HepG2 (cell line): ENCODE data around the gene NXPH1. TPM values are rescaled to one million over a fixed set of nuclear protein-coding genes. Genes with fewer than 3 reads are reported as not detected.

Experiments used
- ATAC-seq: fragments of 200-7000 bp; cut with Tn5 transposase; 3 replicates; pipeline ENCODE4 v1.9.1; 2020; ENCODE audit warnings: mild to moderate bottlenecking, moderate library complexity
- BruUV-seq: library from RNA; stranded (reverse); fragments of 400-500 nt; replicated peaks from 2 replicates; lab custom pipeline; 2021; lab: Mats Ljungman, UMichigan
- CTCF ChIA-PET: fragments of 300-600 bp; formaldehyde crosslinking; extraction: SDS; loops from one replicate; lab custom pipeline; 2021; ENCODE audit warnings: low total read pairs, inconsistent platforms, low intra/inter-chr PET ratio; lab: Yijun Ruan, JAX
- POLR2A ChIA-PET: fragments of 350-600 bp; sonication (Branson Sonifier 250); formaldehyde crosslinking; loops from one replicate; lab custom pipeline; 2020; ENCODE audit warnings: antibody characterized with exemption, inconsistent platforms; lab: Yijun Ruan, JAX
- DNase-seq: peaks from one replicate; pipeline ENCODE4 v3.0.0-alpha.2; 2015; ENCODE audit warnings: low spot score
- FAIRE-seq: peaks from 3 replicates; lab custom pipeline; 2011; peaks lifted over from hg19 to GRCh38; lab: Jason Lieb, UNC
- H2AFZ ChIP-seq: one replicate; pipeline ENCODE4 v1.6.1; 2011; ENCODE audit warnings: low read length, inconsistent platforms
- H3K27ac ChIP-seq: fragments of 300-600 bp; 3 replicates; pipeline ENCODE4 v1.8.0; 2011; ENCODE audit warnings: mixed run types, mild to moderate bottlenecking, mixed read lengths, low read length, inconsistent platforms; ENCODE audit not compliant: insufficient read depth; ENCODE audit errors: extremely low read length
- H3K27me3 ChIP-seq, 2 experiments: fragments of 200-600 bp in 1 of 2; 2 replicates in 1 of 2; 3 replicates in 1 of 2; pipeline versions ENCODE4 v1.6.0 to v1.8.0; 2011; ENCODE audit warnings: low read length in 2 of 2, mild to moderate bottlenecking in 2 of 2, moderate library complexity in 2 of 2, inconsistent platforms in 1 of 2; ENCODE audit not compliant: insufficient read depth in 2 of 2, control insufficient read depth in 1 of 2
- H3K36me3 ChIP-seq, 2 experiments: fragments of 200-600 bp in 1 of 2; replicated peaks in 1 of 2; 2 replicates in 1 of 2; 3 replicates in 1 of 2; pipeline versions ENCODE4 v1.5.1 to v1.8.0; 2011; ENCODE audit warnings: low read length in 2 of 2, inconsistent platforms in 1 of 2; ENCODE audit not compliant: insufficient read depth in 2 of 2, control insufficient read depth in 1 of 2
- H3K4me1 ChIP-seq: 2 replicates; pipeline ENCODE4 v1.5.1; 2012; ENCODE audit warnings: low read length, inconsistent platforms; ENCODE audit not compliant: insufficient read depth
- H3K4me2 ChIP-seq: 2 replicates; pipeline ENCODE4 v1.6.0; 2011; ENCODE audit warnings: low read depth, low read length, inconsistent platforms
- H3K4me3 ChIP-seq, 3 experiments: fragments of 200-600 bp in 1 of 3; sonication (generic), shearing (Covaris generic) in 1 of 3; replicated peaks in 1 of 3; 2 replicates each; pipeline ENCODE4 v1.5.1; 2011 to 2016; ENCODE audit warnings: low read length in 3 of 3, inconsistent platforms in 2 of 3, low read depth in 2 of 3, mild to moderate bottlenecking in 2 of 3, control low read depth in 1 of 3, mixed read lengths in 1 of 3; ENCODE audit not compliant: insufficient read depth in 1 of 3
- H3K79me2 ChIP-seq: one replicate; pipeline ENCODE4 v1.6.1; 2011; ENCODE audit warnings: low read length, inconsistent platforms; ENCODE audit not compliant: insufficient read depth
- H3K9ac ChIP-seq: 2 replicates; pipeline ENCODE4 v1.6.0; 2011; ENCODE audit warnings: mild to moderate bottlenecking, low read depth, low read length, inconsistent platforms; ENCODE audit not compliant: insufficient read depth
- H3K9me3 ChIP-seq: 2 replicates; pipeline ENCODE4 v1.5.1; 2012; ENCODE audit warnings: mild to moderate bottlenecking, low read length
- H4K20me1 ChIP-seq: 2 replicates; pipeline ENCODE4 v1.6.0; 2011; ENCODE audit warnings: inconsistent platforms, mild to moderate bottlenecking, low read length, moderate library complexity; ENCODE audit not compliant: insufficient read depth
- ADNP ChIP-seq: sonication (generic); formaldehyde crosslinking; IDR thresholded peaks from 2 replicates; pipeline ENCODE4 v1.4.0; 2020; ENCODE audit warnings: missing genetic modification reagents
- ATRX ChIP-seq: sonication (generic); formaldehyde crosslinking; IDR thresholded peaks from 2 replicates; pipeline ENCODE4 v1.4.0; 2020; ENCODE audit warnings: missing genetic modification reagents, borderline replicate concordance
- DMAP1 ChIP-seq: IDR thresholded peaks from 2 replicates; pipeline ENCODE4 v1.6.1; 2016
- DNMT1 ChIP-seq: sonication (generic); formaldehyde crosslinking; IDR thresholded peaks from 2 replicates; pipeline ENCODE4 v1.5.1; 2020; ENCODE audit warnings: mild to moderate bottlenecking, missing genetic modification reagents
- MAF1 ChIP-seq: sonication (generic); formaldehyde crosslinking; IDR thresholded peaks from 2 replicates; pipeline ENCODE4 v1.5.0; 2020; ENCODE audit warnings: missing genetic modification reagents, borderline replicate concordance
- NFYB ChIP-seq: sonication (generic); formaldehyde crosslinking; IDR thresholded peaks from 2 replicates; pipeline ENCODE4 v1.4.0; 2020; ENCODE audit warnings: missing genetic modification reagents
- NPAS2 ChIP-seq: sonication (generic); formaldehyde crosslinking; IDR thresholded peaks from 2 replicates; pipeline ENCODE4 v1.8.0; 2022; ENCODE audit warnings: mild to moderate bottlenecking, missing genetic modification reagents, borderline replicate concordance
- RBM22 ChIP-seq: fragments of 200-400 bp; formaldehyde crosslinking; optimal IDR thresholded peaks from 2 replicates; pipeline ENCODE3; 2017; ENCODE audit warnings: mild to moderate bottlenecking, low read length, moderate library complexity
- SALL1 ChIP-seq: sonication (generic); formaldehyde crosslinking; IDR thresholded peaks from 2 replicates; pipeline ENCODE4 v1.8.0; 2022; ENCODE audit warnings: mild to moderate bottlenecking, missing genetic modification reagents
- TBL1XR1 ChIP-seq: fragments of 150-350 bp; IDR thresholded peaks from 2 replicates; pipeline ENCODE4 v1.6.1; 2014; ENCODE audit warnings: borderline replicate concordance, low read length; ENCODE audit not compliant: partially characterized antibody
- TRAFD1 ChIP-seq: sonication (generic); formaldehyde crosslinking; IDR thresholded peaks from 2 replicates; pipeline ENCODE4 v1.5.1; 2020; ENCODE audit warnings: missing genetic modification reagents, mild to moderate bottlenecking, borderline replicate concordance
- ZNF609 ChIP-seq: sonication (generic); formaldehyde crosslinking; IDR thresholded peaks from 2 replicates; pipeline ENCODE4 v1.4.0; 2020; ENCODE audit warnings: mild to moderate bottlenecking, missing genetic modification reagents, borderline replicate concordance
- ZNF850 ChIP-seq: sonication (generic); formaldehyde crosslinking; conservative IDR thresholded peaks from 2 replicates; pipeline ENCODE4 v1.9.0; 2021; ENCODE audit warnings: mild to moderate bottlenecking, missing genetic modification reagents
- ZSCAN20 ChIP-seq: sonication (generic); formaldehyde crosslinking; IDR thresholded peaks from 2 replicates; pipeline ENCODE4 v1.4.0; 2020; ENCODE audit warnings: missing genetic modification reagents, mild to moderate bottlenecking, borderline replicate concordance
- ZSCAN30 ChIP-seq: sonication (generic); formaldehyde crosslinking; IDR thresholded peaks from 2 replicates; pipeline ENCODE4 v1.5.0; 2020; ENCODE audit warnings: mild to moderate bottlenecking, missing genetic modification reagents
- WGBS: methylation state at CpG from one replicate; pipeline ENCODE4 v1.1.6; 2017; ENCODE audit warnings: low lambda C conversion rate; 5-methylcytosine and 5-hydroxymethylcytosine counted together
- in situ Hi-C: cut with HindIII; loops from 2 replicates; pipeline ENCODE4 v1.10.0; 2017; ENCODE audit warnings: low pct_unique_long_range_greater_than_20kb; ENCODE audit not compliant: extremely low pct_ligation_motif_present
- intact Hi-C: fragments of 100-400 bp; cut with micrococcal nuclease; formaldehyde crosslinking; loops from one replicate; pipeline ENCODE4 v1.10.0; 2022; ENCODE audit not compliant: unreplicated experiment
- polyA plus RNA-seq, 8 experiments: library from polyadenylated mRNA; depleted of rRNA in 3 of 8; stranded (reverse) in 7 of 8; unstranded in 1 of 8; fragments of >200 nt; fragmentation: Illumina TruSeq in 4 of 8; extraction: Trizol in 4 of 8; gene quantifications; 2 replicates each; pipeline versions ENCODE4 v1.2.1 to v1.2.3, GENCODE V29; 2011 to 2016; ENCODE audit warnings: low read depth in 4 of 8, missing spikeins in 1 of 8, mixed read lengths in 1 of 8; ENCODE audit not compliant: insufficient read depth in 1 of 8
- total RNA-seq, 5 experiments: library from RNA; depleted of rRNA; stranded (reverse); fragments of >200 nt; fragmentation: Illumina TruSeq; extraction: Trizol; gene quantifications; 2 replicates each; pipeline ENCODE4 v1.2.3, GENCODE V29; 2016; ENCODE audit warnings: low read depth in 1 of 5

NXPH1 gene
- total and polyA plus RNA-seq, 2 of the 13 experiments (the other 11 are each of a cell fraction or from before 2014, with no cell fraction given) = not detected

DNA sequence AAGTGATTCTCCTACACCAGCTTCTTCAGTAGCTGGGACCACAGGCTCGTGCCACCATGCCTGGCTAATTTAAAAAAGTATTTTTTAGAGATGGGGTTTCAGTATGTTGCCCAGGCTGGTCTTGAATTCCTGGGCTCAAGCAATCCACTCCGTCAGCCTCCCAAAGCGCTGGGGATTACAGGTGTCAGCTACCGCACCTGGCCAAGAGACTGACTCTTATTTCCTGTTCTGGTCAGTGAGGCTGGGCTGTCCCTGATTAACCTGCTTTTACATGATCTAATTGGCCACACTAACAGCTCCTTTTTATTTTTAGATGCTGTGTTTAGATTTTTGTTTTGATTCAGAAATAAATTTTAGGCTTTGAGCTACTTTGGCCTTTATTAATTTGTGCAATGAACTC lies 203.9 kb downstream of the NXPH1 start:
- Histone ChIP-seq H3K4me3 (no peak overlapping the region), H4K20me1 (no peaks in the 10 kb centered on the region), H3K4me1 (no peaks in the 10 kb centered on the region), H3K27me3 (no peaks in the 10 kb centered on the region), H3K4me2 (no peak overlapping the region), H3K9me3 (no peaks in the 10 kb centered on the region), H3K36me3 (no peaks in the 10 kb centered on the region), H3K79me2 (no peaks in the 10 kb centered on the region), H3K27ac (no peak overlapping the region), H3K9ac (no peak overlapping the region), H2AFZ (no peak overlapping the region)
- TF ChIP-seq NPAS2 (CRISPR knock-in tag) = no peak
- TF ChIP-seq NFYB = no peak
- TF ChIP-seq ZSCAN30 (CRISPR knock-in tag) = no peak
- TF ChIP-seq ZNF850 (CRISPR knock-in tag) = no peak
- TF ChIP-seq ZSCAN20 (CRISPR knock-in tag) = no peak
- TF ChIP-seq TBL1XR1 = no peak
- DNase-seq (no peak), ATAC-seq (no peak), FAIRE-seq (no peak)
- WGBS = 50% methylated on average over 4 of the region's 4 CpGs
- CTCF ChIA-PET = no interaction called here
- no TSS peak for BruUV-seq
- intact Hi-C loops = no loop called here
- POLR2A ChIA-PET = no interaction called here
- in situ Hi-C loops = no loop called here

- in situ Hi-C loops = no loop called here
- TF ChIP-seq ATRX (CRISPR knock-in tag) = no peak
- TF ChIP-seq DMAP1 (CRISPR knock-in tag) = no peak
- no peak for TF ChIP-seq TRAFD1 (CRISPR knock-in tag)
- TF ChIP-seq MAF1 = no peak
- TF ChIP-seq DNMT1 (CRISPR knock-in tag) = no peak
- TF ChIP-seq RBM22 = no peak
- TF ChIP-seq ZNF609 (CRISPR knock-in tag) = no peak
- no peak for TF ChIP-seq ADNP (CRISPR knock-in tag)
- no peak for TF ChIP-seq SALL1 (CRISPR knock-in tag)
These were observed 204.7 kb downstream of the NXPH1 start for GRCh38 chr7:8638076-8638475.

More at GRCh38 chr7:8638076-8638475, 204.7 kb downstream of the NXPH1 start:
- intact Hi-C loops = no loop called here
- Histone ChIP-seq H3K36me3 (no peaks in the 10 kb centered on the region), H3K9ac (no peak overlapping the region), H3K4me1 (no peaks in the 10 kb centered on the region), H3K4me3 (no peak overlapping the region), H3K27me3 (no peaks in the 10 kb centered on the region), H3K4me2 (no peak overlapping the region), H4K20me1 (no peaks in the 10 kb centered on the region), H3K27ac (no peak overlapping the region), H2AFZ (no peak overlapping the region), H3K79me2 (no peaks in the 10 kb centered on the region), H3K9me3 (no peaks in the 10 kb centered on the region)
- FAIRE-seq (no peak), ATAC-seq (no peak), DNase-seq (no peak)
- BruUV-seq = no TSS peak
- WGBS = 1% methylated on average over 7 of the region's 7 CpGs
- ChIA-PET POLR2A (no interaction called here), CTCF (no interaction called here)
